GM19043 (cell line): Measurements from ENCODE around the gene OR10H5.
A peak's percentile ranks its signal among the peaks of the same experiment; 100 is the strongest.
"Not testable (repeated sequence)": the region's sequence is repeated elsewhere in the genome, so short reads cannot be mapped to it uniquely, and the experiment has no call there.

Experiments
- ATAC-seq: cut with Tn5 transposase; IDR thresholded peaks from one replicate; pipeline ENCODE4 v1.9.1; 2021; ENCODE audit warnings: low read depth; ENCODE audit not compliant: unreplicated experiment

OR10H5 gene

DNA sequence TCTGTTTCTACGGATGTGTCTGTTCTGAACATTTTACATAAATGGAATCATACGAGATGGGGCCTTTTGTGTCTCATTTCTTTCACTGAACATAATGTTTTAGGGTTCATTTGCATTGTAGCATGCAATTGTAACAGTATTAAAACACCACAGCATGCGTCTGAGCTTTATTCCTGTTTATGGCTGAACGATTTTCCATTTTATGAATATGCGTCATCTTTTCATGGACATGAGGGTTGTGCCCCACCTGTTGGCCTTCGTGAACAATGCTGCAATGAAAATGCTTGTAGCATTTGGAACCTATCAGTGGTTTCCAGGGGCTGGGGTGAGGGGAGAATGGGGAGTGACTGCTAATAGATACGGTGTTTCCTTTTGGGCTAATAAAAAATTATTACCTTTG lies 22.9 kb downstream of the OR10H5 start:
- ATAC-seq: no peak

DNA sequence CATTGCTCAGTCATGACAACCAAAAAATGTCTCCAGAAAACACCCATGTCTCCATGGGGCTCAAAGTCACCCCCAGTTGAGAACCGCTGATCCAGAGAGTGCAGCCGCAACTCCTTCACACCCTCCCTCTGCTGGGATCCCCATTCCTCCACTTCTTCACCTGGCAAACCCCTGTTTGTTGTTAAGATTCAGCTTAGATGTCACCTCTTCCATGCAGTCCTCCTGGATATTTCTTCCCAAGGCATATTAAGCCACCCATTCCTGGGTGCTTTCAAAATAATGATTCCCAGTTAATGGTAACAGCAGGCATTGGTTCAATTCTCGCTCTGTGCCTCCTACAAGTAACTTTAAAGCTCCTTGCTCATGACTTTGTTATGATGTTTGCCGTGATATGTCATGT lies 24.0 kb downstream of the OR10H5 start:
- no peak for ATAC-seq

DNA sequence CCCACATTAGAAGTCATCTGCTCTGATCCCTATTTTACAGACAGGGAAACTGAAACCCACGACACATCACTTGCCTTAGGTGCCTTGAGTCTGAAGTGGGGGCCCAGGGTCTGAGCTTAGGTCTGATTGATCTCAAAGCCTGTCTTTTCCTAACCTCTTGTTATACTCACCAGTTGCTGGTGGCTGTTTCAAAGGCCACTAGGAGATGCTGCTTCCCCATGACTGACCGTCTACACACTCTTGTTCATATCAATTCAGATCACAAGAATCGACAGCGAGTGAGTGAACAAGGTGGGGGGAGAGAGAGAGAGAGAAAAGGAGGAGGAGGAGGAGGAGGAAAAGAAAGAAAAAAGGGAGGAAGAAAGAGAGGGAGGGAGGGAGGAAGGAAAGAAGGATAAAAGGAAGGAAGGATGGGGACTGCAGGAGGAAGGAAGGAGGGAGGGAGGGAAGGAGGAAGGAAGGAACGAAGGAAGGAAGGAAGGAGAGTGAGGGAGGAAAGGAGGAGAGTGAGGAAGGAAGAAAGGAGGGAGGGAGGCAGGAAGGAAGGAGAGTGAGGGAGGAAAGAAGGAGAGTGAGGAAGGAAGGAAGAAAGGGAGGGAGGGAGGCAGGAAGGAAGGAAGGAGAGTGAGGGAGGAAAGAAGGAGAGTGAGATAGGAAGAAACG lies 24.7 kb downstream of the OR10H5 start:
- ATAC-seq: no peak

DNA sequence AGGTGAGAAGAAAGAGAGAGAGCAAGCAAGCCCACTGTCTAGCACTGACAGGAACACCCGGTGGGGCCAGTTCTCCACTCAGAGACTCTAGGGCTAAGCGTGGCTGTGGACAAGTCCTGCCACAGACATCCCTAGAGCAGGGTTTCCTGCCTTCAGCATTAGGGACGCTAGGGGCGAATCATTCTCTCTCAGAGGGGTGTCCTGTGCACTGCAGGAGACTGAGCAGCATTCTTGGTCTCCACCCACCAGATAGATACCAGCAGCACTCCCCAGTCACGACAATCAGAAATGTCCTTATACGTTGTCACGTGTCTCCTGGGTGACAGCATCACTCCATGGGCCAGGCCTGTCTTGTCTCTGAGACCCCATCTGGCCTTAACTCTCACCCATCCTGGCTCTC lies 26.5 kb downstream of the OR10H5 start:
- no peak for ATAC-seq

DNA sequence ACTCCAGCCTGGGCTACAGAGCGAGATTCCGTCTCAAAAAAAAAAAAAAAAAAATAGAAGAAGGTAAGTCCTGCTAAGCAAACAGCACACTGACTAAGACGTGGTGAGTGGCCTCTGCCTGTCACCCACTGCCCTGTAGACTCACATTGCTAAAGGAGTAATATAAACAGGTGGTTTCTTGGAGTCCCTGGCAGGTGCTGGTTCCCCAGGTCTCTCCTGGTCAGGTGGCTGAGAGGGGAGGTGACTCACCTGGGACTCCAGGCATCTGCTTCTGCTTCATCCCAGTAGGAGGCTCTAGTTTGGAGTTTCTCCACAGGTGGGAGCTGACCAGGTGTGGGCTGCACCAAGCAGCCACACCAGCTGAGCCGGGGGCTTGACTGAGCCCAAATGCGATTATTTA lies 27.8 kb downstream of the OR10H5 start, which contains the start of gene OR10H1:
Gene OR10H1, minus strand, starts transcription at position 359 of the 400 bp plus-strand sequence. CDS start 7,627 bp downstream, outside the sequence.
- ATAC-seq: no peak

DNA sequence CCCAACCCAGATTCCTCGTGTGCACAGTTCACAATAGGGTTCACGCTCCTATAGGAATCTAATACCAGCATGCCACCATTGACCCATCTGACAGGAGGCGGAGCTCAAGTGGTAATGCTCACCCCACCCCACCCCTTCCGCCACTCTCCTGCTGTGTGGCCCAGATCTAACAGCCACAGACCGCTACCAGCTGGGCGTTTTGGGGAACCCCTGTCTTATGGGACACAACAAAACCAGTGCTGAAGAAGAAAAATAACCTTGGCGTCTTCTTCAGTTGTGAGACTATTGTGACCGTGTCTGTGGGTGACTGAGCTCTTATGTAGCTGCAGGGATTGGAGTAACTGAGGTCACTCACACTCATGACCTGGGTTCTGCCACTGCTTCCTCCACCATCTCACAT lies 33.2 kb downstream of the OR10H5 start:
- ATAC-seq: no peak

DNA sequence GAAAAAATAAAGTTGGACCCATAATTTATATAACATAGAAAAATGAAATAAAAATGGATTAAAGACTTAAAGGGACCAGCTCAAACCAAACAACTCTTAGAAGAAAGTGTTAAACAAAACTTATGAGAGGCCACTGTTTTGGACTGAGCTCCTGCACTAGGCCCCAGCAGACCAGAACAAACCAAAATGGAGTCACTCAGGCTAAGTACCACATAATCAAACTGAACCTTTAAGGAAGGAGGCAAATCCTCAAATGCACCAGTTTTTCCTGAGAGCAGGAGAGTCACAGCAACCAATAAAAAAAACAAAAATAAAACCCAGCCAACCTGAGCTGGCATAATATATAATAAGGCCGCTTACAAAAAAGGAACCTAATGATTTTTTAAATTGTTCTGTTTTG lies 38.3 kb downstream of the OR10H5 start:
- no peak for ATAC-seq

DNA sequence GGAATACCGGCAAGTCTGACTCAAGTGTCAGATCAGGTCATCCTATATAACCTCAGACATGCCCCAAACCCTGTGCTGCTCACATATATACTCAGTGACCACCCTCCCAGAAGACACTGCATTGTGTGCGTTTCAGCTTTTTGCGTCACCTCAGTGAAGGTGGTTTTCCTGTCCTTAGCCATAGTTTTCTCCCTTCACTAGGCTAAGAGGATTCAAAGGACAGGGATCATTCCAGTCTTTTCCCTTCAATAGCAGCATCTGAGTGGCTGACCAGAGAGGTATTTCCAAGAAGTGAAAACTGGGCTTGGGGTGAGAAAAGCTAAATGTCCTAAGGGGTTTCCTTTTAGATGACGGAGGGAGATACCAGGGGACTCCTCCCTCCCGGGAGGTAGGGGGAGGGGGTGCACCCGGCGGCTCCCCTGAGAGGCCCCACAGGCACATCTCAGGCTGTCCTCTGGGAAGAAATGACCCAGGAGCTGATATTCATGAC lies 40.7 kb downstream of the OR10H5 start:
- ATAC-seq: no peak

DNA sequence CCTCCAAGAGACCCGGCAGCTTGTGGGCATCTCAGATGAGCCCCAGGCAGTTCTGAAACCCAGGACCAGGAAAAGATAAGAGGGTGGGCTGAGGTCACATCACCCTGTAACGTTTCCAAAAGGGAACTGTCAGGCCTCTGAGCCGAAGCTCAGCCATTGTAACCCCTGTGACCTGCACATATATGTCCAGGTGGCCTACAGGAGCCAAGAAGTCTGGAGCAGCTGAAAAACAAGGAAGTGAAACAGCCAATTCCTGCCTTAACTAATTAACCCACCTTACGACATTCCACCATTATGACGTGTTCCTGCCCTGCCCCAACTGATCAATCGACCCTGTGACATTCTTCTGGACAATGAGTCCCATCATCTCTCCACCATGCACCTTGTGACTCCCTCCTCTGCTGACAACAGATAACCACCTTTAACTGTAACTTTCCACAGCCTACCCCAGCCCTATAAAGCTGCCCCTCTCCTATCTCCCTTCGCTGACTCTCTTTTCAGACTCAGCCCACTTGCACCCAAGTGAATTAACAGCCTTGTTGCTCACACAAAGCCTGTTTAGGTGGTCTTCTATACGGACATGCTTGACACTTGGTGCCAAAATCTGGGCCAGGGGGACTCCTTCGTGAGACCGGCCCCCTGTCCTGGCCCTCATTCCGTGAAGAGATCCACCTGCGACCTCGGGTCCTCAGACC lies 41.3 kb downstream of the OR10H5 start:
- not testable (repeated sequence) for ATAC-seq

DNA sequence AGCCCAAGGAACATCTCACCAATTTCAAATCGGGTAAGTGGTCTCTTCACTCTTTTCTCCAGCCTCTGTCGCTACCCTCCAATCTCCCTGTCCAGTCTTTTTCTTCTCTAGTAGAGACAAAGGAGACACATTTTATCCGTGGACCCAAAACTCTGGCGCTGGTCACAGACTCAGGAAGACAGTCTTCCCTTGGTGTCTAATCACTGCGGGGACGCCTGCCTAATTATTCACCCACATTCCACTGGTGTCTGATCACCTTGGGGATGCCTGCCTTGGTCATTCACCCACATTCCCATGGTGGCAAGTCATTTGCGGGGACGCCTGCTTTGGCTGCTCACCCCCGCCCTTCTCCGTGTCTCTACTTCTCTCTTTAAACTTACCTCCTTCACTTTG lies 41.8 kb downstream of the OR10H5 start:
- no peak for ATAC-seq

DNA sequence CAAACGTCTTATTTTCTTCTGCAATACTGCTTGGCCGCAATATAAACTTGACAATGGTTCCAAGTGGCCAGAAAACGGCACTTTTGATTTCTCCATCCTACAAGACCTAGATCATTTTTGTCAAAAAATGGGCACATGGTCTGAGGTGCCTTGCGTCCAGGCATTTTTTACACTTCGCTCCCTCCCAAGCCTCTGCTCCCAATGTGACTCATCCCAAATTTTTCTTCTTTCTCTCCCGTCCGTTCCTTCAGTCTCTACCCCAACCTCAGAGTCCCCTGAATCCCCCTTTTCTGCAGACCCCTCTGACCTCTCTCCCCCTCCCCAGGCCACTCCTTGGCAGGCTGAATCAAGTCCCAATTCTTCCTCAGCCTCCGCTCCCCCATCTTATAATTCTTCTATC lies 42.3 kb downstream of the OR10H5 start:
- ATAC-seq: no peak

DNA sequence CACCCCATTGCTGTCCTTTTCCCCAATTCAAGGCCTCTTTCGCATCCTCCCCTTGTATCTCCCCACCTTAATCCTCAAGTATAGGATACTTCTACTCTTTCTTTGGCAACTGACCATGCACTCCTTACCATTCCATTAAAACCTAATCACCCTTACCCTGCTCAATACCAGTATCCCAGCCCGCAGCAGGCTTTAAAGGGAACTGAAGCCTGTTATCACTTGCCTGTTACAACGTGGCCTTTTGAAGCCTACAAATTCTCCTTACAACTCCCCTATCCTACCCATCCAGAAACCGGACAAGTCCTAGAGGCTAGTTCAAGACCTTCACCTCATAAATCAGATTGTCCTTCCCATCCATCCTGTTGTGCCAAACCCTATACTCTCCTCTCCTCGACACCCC lies 44.2 kb downstream of the OR10H5 start:
- ATAC-seq: no peak

DNA sequence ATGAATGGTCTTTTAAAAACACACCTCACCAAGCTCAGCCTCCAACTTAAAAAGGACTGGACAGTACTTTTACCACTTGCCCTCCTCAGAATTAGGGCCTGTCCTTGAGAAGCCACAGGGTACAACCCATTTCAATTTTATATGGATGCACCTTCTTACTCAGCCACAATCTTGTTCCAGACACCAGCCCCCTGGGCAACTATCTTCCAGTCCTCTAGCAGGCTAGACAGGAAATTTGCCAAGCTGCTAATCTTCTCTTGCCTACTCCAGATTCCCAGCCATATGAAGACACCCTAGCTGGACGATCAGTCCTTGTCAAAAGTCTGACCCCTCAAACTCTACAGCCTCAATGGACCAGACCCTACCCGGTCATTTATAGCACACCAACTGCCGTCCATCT lies 46.8 kb downstream of the OR10H5 start:
- ATAC-seq: not testable (repeated sequence)

DNA sequence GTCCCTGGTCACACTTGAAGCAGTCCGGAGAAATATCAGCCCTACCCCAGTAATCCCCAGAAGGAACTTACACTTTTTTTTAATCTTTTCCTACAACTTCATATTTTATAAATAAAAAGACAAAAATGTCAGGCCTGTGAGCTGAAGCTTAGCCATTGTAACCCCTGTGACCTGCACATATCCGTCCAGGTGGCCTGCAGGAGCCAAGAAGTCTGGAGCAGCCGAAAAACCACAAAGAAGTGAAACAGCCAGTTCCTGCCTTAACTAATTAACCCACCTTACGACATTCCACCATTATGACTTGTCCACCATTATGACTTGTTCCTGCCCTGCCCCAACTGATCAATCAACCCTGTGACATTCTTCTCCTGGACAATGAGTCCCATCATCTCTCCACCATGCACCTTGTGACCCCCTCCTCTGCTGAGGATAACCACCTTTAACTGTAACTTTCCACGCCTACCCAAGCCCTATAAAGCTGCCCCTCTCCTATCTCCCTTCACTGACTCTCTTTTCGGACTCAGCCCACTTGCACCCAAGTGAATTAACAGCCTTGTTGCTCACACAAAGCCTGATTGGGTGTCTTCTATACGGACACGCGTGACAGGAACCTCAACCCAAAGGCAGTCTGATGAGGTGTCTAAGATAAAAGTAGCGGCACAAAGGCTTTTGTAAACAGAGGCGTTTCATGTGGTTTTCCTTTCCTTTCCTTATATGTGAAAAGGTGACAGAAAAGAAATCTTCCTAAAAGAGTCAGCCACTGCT lies 48.3 kb downstream of the OR10H5 start:
- ATAC-seq: not testable (repeated sequence)

DNA sequence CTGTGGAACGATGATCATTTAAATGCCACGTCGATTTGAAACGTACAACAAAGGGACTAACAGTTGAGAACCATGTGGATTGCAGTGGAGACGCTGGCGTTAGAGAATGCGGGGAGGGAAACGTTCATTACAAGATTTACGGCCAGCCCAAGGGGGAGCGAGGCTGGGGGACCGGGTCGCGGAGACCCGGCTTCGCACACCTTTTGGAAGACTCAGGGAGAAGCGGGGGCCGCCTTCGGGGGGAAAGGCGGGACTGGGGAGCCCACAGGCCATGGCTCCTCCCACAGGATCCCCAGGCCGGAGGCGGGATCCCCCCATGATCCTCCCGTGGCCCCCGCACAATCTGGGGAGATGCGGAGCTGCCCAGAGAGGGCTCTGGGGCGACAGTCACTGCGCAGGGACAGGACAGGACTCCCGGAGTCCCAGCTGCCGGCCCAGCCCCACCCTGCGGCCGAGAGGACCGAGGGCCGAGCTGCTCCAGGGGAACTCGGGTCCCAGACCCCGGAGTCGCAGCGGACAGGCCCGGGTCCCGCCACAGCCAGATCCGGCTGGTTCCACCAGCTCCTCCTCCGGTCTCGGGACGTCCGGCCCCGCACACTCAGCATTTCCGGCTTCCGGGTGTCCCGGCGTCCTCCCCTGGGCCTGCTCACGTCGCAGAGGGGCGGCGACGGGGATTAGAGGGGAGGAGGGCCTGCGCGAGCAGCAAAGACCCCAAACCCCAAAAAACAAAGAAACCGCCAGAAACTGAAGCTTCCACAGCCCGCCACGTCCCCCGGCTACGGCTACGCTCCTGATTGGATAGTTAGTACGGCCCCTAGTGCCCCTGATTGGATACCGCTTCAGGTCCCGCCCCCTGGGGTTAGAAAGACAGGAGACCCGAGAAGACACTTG lies 49.1 kb downstream of the OR10H5 start:
- peak; percentile 94 for ATAC-seq

DNA sequence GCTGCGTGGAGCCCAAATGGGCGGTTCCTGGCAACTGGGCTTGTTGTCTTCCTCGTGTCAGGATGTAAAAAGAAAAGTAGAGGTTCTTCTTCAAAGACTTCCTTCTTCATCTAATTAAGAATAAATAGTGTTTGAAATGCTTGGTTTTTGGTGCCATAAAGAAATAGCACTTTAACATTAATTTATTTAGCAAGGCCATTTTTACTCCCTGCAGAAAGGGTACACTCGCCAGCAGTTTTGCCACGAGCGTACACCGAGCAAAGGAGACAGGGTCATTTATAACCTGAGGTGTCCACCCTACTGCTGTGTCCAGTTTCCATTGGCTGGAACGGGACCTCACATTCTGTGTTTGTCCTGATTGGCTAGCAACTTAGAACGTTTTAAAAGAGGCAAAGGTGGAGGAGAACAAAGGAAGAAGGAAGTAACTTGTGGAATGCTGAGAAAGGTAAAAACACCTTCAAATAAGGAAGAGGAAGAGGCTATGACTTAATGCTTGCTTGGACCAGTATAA lies 49.8 kb downstream of the OR10H5 start:
- no peak for ATAC-seq

DNA sequence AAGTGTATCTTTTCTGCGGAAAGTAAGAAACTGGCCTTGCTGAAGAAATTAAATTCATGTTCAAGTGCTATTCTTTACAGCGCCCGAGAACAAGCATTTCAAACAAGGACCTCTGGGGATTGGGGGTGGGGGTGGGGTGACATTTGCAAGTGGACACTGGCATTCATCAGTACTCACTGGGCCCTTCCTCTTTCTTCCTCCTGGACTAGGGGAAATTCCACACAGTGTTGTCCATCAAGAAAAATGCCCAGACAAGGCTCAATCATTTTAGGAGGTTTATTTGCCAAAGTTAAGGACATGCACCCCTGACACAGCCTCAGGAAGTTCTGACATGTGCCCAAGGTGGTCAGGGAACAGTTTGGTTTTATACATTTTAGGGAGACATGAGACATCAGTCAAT lies 50.9 kb downstream of the OR10H5 start:
- no peak for ATAC-seq

DNA sequence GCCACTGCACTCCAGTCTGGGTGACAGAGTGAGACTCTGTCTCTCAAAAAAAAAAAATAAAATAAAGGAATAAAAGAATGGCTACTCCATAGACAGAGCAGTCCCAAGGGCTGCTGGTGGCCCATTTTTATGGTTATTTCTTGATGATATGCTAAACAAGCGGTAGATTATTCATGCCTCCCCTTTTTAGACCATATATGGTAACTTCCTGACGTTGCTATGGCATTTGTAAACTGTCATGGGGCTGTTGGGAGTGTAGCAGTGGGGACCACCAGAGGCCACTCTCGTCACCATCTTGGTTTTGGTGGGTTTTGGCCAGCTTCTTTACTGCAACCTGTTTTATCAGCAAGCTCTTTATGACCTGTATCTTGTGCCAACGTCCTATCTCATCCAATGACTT lies 52.4 kb downstream of the OR10H5 start:
- not testable (repeated sequence) for ATAC-seq

DNA sequence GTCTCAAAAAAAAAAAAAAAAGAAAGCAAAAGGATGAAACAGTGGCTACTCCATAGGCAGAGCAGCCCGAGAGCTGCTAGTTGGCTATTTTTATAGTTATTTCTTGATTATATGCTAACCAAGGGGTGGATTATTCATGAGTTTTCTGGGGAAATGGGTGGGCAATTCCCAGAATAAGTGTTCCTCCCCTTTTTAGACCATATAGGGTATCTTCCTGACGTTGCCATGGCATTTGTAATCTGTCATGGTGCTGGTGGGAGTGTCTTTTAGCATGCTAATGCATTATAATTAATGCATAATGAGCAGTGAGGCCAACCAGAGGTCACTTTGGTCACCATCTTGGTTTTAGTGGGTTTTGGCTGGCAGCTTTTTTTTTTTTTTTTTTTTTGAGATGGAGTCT lies 53.4 kb downstream of the OR10H5 start:
- ATAC-seq: no peak

DNA sequence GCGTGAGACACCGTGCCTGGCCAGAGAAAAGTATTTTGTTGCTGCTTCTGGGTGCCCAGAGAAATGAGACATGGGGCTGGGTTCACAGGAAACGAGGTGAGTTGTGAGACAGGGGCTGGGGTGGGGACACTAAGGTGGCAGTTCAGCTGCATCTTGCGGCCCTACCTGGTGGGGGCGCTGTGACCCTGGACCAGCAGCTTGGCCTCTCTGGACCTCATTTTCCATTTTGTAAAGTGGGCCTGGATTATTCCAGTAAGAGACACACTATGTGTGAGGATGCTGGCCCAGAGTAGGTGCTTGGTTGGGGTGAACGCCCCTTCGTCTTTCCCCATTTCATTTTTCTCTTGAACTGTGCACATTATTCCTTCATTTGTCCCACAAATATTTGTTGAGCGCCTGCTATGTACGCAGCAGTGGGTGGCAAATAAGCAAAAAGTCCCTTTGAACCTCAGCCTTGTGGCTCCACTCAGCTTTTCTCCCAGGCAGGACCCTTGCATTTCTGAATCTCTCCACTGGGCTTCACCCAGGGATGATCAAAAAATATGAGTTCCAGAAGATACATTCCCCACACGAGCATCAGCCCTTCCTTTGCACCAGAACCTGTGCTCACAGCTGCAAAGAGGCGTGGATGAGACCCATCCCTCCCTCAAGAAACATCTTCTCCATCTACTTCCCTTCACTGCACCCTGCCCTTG lies 54.6 kb downstream of the OR10H5 start:
- ATAC-seq: no peak
